ENCODE data around the gene ARID1B. TPM values are rescaled to one million over a fixed set of nuclear protein-coding genes. Genes with fewer than 3 reads are reported as not detected.

Gene ARID1B
- 62.2 and 63.9 TPM in 2 replicates for total RNA-seq (2022)
- percentile 87 among the genes with signal in this experiment for Bru-seq, nascent RNA
- BruChase-seq, experiment 1, labeled RNA remaining after a 6-hour chase, result percentile 68 among the genes with signal in this experiment
- percentile 76 among the genes with signal in this experiment for BruChase-seq, experiment 2, labeled RNA remaining after a 2-hour chase
- long read RNA-seq, full-length matches to known transcripts, result 20 of 60 reads
- long read RNA-seq, partial matches to known transcripts, result 27 of 60 reads
- long read RNA-seq, other reads (novel, unspliced or antisense), result 13 of 60 reads

- ChIA-PET CTCF (no interaction called here), POLR2A (interaction anchor here (0.5 to 6.6 kb wide), 16 partner anchors 10 to 779 kb away, joined by 3 to 196 read pairs (median 8); no protein-coding TSS in a partner anchor)
- H3K4me1 Mint-ChIP-seq (ENCODE audit: insufficient read depth, unreplicated experiment), result peaks cover 19% of the 10 kb centered on the region
- no TSS peak for BruUV-seq (replicated peaks)
- TF ChIP-seq CTCF (IDR thresholded peaks at IDR 0.05; ENCODE audit: unreplicated experiment), result no peak
- peak within 1 kb of the TSS; percentile 94 for H3K27ac Mint-ChIP-seq (ENCODE audit: low read depth, unreplicated experiment)
- peak within 1 kb of the TSS; percentile 79 for H3K4me3 Mint-ChIP-seq (ENCODE audit: unreplicated experiment)
- peak; percentile 79 for DNase-seq (ENCODE audit: unreplicated experiment)
- H3K36me3 Mint-ChIP-seq (ENCODE audit: insufficient read depth, unreplicated experiment), result peaks cover 8% of the 10 kb centered on the region
- no peaks in the 10 kb centered on the region for H3K27me3 Mint-ChIP-seq (ENCODE audit: insufficient read depth, unreplicated experiment)
- no peaks in the 10 kb centered on the region for H3K9me3 Mint-ChIP-seq (ENCODE audit: unreplicated experiment)
- intact Hi-C loops (cut with micrococcal nuclease), result loop anchor here (1.0 to 5.0 kb wide), 4 partner anchors 57 to 622 kb away; no protein-coding TSS in a partner anchor
These were observed at the start of gene ARID1B for GRCh38 chr6:156776840-156777576. Gene ARID1B, plus strand, starts transcription at chr6:156777378. Its CDS starts 303 bp downstream, at chr6:156777681.

- H3K4me1 Mint-ChIP-seq (ENCODE audit: insufficient read depth, unreplicated experiment), result peaks cover 7% of the 10 kb centered on the region
- ChIA-PET POLR2A (interaction anchor here (0.7 to 2.5 kb wide), 2 partner anchors 7 to 141 kb away, joined by 3 to 12 read pairs; no protein-coding TSS in a partner anchor), CTCF (no interaction called here)
- TF ChIP-seq CTCF (IDR thresholded peaks at IDR 0.05; ENCODE audit: unreplicated experiment), result no peak
- no peaks in the 10 kb centered on the region for H3K9me3 Mint-ChIP-seq (ENCODE audit: unreplicated experiment)
- H3K27me3 Mint-ChIP-seq (ENCODE audit: insufficient read depth, unreplicated experiment), result no peaks in the 10 kb centered on the region
- BruUV-seq (replicated peaks), result no TSS peak
- no peak overlapping the region for H3K4me3 Mint-ChIP-seq (ENCODE audit: unreplicated experiment)
- no peak for DNase-seq (ENCODE audit: unreplicated experiment)
- intact Hi-C loops (cut with micrococcal nuclease), result no loop called here
- H3K27ac Mint-ChIP-seq (ENCODE audit: low read depth, unreplicated experiment), result no peak overlapping the region
- no peaks in the 10 kb centered on the region for H3K36me3 Mint-ChIP-seq (ENCODE audit: insufficient read depth, unreplicated experiment)
These were observed 49.3 kb upstream of the ARID1B start for GRCh38 chr6:156727715-156728385.

- no peak for TF ChIP-seq CTCF (IDR thresholded peaks at IDR 0.05; ENCODE audit: unreplicated experiment)
- Mint-ChIP-seq H3K9me3 (ENCODE audit: unreplicated experiment) (no peaks in the 10 kb centered on the region), H3K36me3 (ENCODE audit: insufficient read depth, unreplicated experiment) (no peaks in the 10 kb centered on the region), H3K27me3 (ENCODE audit: insufficient read depth, unreplicated experiment) (no peaks in the 10 kb centered on the region), H3K27ac (ENCODE audit: low read depth, unreplicated experiment) (no peak overlapping the region), H3K4me1 (ENCODE audit: insufficient read depth, unreplicated experiment) (peaks cover 7% of the 10 kb centered on the region), H3K4me3 (ENCODE audit: unreplicated experiment) (no peak overlapping the region)
- DNase-seq (ENCODE audit: unreplicated experiment), result peak; percentile 49
- intact Hi-C loops (cut with micrococcal nuclease), result no loop called here
- no TSS peak for BruUV-seq (replicated peaks)
- ChIA-PET POLR2A (interaction anchor here (0.6 to 2.5 kb wide), 2 partner anchors 8 to 293 kb away, joined by 3 to 12 read pairs; no protein-coding TSS in a partner anchor), CTCF (interaction anchor here (0.6 kb wide), 1 partner anchor 10 kb away, joined by 3 read pairs; no protein-coding TSS in a partner anchor)
These were observed 47.9 kb upstream of the ARID1B start for GRCh38 chr6:156729248-156729647.

Data from MCF 10A (cell line).